Osteoblast (primary cell): ENCODE data around the gene KRT14. TPM values are rescaled to one million over a fixed set of nuclear protein-coding genes. Genes with fewer than 3 reads are reported as not detected.
"Not testable (repeated sequence)": the region's sequence is repeated elsewhere in the genome, so short reads cannot be mapped to it uniquely, and the experiment has no call there.

Experiments used
- DNase-seq: peaks from one replicate; pipeline ENCODE4 v3.0.0; 2011; ENCODE audit warnings: low spot score, mixed read lengths; ENCODE audit not compliant: insufficient read length; ENCODE audit errors: missing footprints
- H2AFZ ChIP-seq: 2 replicates; pipeline ENCODE4 v1.6.0; 2011; ENCODE audit warnings: mild to moderate bottlenecking, low read length
- H3K27ac ChIP-seq: 2 replicates; pipeline ENCODE4 v1.5.1; 2011; ENCODE audit warnings: mild to moderate bottlenecking, low read depth, low read length, moderate library complexity
- H3K27me3 ChIP-seq: 2 replicates; pipeline ENCODE4 v1.6.0; 2012; ENCODE audit warnings: mild to moderate bottlenecking, control low read depth, inconsistent platforms, low read length, moderate library complexity; ENCODE audit not compliant: insufficient read depth
- H3K36me3 ChIP-seq: 2 replicates; pipeline ENCODE4 v1.5.1; 2011; ENCODE audit warnings: mild to moderate bottlenecking, low read length, control low read depth, moderate library complexity; ENCODE audit not compliant: insufficient read depth
- H3K4me1 ChIP-seq: 2 replicates; pipeline ENCODE4 v1.5.1; 2011; ENCODE audit warnings: mild to moderate bottlenecking, low read length, control low read depth, moderate library complexity; ENCODE audit not compliant: insufficient read depth
- H3K4me2 ChIP-seq: 2 replicates; pipeline ENCODE4 v1.6.0; 2011; ENCODE audit warnings: mild to moderate bottlenecking, low read length; ENCODE audit not compliant: insufficient read depth
- H3K4me3 ChIP-seq: fragments of 200-600 bp; sonication (generic); 3 replicates; pipeline ENCODE4 v1.5.1; 2012; ENCODE audit warnings: mild to moderate bottlenecking, low read length, inconsistent platforms; ENCODE audit not compliant: insufficient read depth
- H3K79me2 ChIP-seq: 2 replicates; pipeline ENCODE4 v1.6.0; 2012; ENCODE audit warnings: mild to moderate bottlenecking, low read length, control low read depth, inconsistent platforms; ENCODE audit not compliant: insufficient read depth
- H3K9me3 ChIP-seq: 2 replicates; pipeline ENCODE4 v1.5.1; 2011; ENCODE audit warnings: low read depth, low read length, control low read depth
- H4K20me1 ChIP-seq: 2 replicates; pipeline ENCODE4 v1.6.0; 2012; ENCODE audit warnings: mild to moderate bottlenecking, low read length, control low read depth; ENCODE audit not compliant: insufficient read depth
- total RNA-seq: library from RNA; depleted of rRNA; stranded (reverse); fragments of >200 nt; gene quantifications from 2 replicates; pipeline ENCODE4 v1.2.3, GENCODE V29; 2012
- TF ChIP-seq, protein P1 (sequence below): IDR thresholded peaks from 2 replicates; pipeline ENCODE4 v1.5.1; 2011; ENCODE audit warnings: mild to moderate bottlenecking, low read depth, low read length, moderate library complexity; ENCODE audit errors: extremely low read depth

Gene KRT14
- total RNA-seq, 1 donor: 12.3 TPM

DNA sequence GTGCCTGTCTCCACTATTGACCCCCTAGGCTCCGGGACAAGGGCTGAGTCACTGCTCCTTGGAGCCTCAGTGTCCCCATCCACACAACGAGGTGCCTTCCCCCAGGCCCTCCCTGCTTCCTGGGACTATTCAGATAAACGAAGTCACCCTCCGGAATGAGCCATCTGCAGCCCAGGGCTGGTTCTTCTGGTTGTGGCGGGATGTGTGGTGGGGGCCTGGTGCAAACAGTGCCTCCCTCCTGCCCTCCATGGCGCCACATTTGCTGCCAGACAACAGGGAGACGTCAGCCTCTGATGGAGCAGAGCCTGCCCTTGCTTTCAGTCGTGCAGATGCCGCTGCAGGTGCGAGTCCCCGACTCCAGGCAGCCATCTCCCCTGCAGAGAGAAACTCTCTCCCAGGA, 31.0 kb upstream of the KRT14 start:
- Histone ChIP-seq H3K4me2 (no peak overlapping the region), H2AFZ (no peak overlapping the region), H3K27ac (no peak overlapping the region), H3K79me2 (no peaks in the 10 kb centered on the region), H3K9me3 (no peaks in the 10 kb centered on the region), H3K27me3 (no peaks in the 10 kb centered on the region), H3K4me3 (no peak overlapping the region), H3K36me3 (no peaks in the 10 kb centered on the region), H3K4me1 (peaks cover 10% of the 10 kb centered on the region), H4K20me1 (no peaks in the 10 kb centered on the region)
- TF ChIP-seq, protein P1, sequence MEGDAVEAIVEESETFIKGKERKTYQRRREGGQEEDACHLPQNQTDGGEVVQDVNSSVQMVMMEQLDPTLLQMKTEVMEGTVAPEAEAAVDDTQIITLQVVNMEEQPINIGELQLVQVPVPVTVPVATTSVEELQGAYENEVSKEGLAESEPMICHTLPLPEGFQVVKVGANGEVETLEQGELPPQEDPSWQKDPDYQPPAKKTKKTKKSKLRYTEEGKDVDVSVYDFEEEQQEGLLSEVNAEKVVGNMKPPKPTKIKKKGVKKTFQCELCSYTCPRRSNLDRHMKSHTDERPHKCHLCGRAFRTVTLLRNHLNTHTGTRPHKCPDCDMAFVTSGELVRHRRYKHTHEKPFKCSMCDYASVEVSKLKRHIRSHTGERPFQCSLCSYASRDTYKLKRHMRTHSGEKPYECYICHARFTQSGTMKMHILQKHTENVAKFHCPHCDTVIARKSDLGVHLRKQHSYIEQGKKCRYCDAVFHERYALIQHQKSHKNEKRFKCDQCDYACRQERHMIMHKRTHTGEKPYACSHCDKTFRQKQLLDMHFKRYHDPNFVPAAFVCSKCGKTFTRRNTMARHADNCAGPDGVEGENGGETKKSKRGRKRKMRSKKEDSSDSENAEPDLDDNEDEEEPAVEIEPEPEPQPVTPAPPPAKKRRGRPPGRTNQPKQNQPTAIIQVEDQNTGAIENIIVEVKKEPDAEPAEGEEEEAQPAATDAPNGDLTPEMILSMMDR: no peak
- DNase-seq: no peak

DNA sequence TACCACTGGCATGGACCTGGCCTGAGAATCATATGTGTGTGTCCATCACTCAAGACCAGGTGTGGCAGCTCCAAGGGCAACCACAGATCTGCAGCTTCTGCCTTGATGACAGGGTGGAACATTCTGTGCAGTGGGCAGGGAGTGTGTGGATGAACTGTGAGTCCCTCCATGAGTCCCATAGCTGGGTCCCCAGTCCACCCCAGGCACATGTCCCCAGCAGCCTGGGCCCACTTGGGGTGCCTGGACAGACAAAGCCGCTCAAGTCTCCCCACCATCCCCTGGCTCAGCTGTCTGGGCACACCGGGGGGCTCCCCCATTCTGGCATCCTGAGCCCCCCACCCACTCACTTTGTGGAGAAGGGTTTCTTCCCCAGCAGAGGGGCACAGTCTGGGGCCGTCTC, 30.4 kb upstream of the KRT14 start:
- TF ChIP-seq, protein P1: no peak
- Histone ChIP-seq H3K79me2 (no peaks in the 10 kb centered on the region), H3K36me3 (no peaks in the 10 kb centered on the region), H3K4me2 (no peak overlapping the region), H2AFZ (no peak overlapping the region), H4K20me1 (no peaks in the 10 kb centered on the region), H3K4me1 (peaks cover 14% of the 10 kb centered on the region), H3K4me3 (no peak overlapping the region), H3K27ac (no peak overlapping the region), H3K9me3 (no peaks in the 10 kb centered on the region), H3K27me3 (no peaks in the 10 kb centered on the region)
- DNase-seq: no peak

DNA sequence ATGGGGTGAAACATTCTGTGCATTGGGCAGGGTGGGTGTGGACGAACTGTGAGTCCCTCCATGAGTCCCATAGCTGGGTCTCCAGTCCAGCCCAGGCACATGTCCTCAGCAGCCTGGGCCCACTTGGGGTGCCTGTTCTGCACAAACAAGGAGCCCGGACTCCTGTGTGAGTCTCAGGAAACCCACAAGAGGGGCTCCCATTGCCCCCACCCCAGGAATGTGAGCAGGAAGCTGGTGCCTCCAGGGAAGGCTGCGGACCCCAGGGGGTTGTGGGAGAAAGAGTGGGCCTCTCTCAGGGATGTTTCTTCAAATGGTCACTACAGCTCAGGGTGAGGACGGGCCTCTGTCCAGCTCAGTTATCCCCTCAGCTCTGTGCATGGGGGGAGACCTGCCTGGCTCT, 29.8 kb upstream of the KRT14 start:
- not testable (repeated sequence) for H3K9me3 ChIP-seq, H2AFZ ChIP-seq, DNase-seq, H3K4me3 ChIP-seq, H3K4me2 ChIP-seq, H3K79me2 ChIP-seq, H3K36me3 ChIP-seq, H3K27me3 ChIP-seq, H3K27ac ChIP-seq, H4K20me1 ChIP-seq
- H3K4me1 ChIP-seq: peaks cover 14% of the 10 kb centered on the region

DNA sequence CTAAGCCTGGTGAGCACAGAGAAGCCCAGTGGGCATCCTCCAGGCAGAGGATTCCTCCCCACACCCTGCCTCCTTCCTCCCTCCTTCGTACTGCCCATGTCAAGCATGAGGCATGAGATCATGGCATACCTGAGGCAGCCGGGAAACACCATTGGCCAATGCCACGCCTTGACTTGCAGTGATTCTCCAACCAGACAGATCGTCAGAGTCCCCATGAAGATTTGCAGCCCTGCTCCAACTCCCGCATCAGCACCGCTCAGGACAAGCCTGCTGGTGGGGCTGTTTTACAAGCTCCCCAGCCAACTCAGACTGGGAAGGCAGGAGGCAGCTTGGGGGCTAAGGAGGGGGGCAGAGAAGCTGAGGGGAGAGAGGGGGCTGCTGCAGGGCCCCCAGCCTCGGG, 28.8 kb upstream of the KRT14 start:
- Histone ChIP-seq H4K20me1 (no peaks in the 10 kb centered on the region), H2AFZ (no peak overlapping the region), H3K9me3 (no peaks in the 10 kb centered on the region), H3K36me3 (no peaks in the 10 kb centered on the region), H3K4me2 (no peak overlapping the region), H3K4me3 (no peak overlapping the region), H3K27me3 (peaks cover 6% of the 10 kb centered on the region), H3K79me2 (no peaks in the 10 kb centered on the region), H3K27ac (no peak overlapping the region), H3K4me1 (peaks cover 8% of the 10 kb centered on the region)
- no peak for DNase-seq
- TF ChIP-seq, protein P1: no peak

DNA sequence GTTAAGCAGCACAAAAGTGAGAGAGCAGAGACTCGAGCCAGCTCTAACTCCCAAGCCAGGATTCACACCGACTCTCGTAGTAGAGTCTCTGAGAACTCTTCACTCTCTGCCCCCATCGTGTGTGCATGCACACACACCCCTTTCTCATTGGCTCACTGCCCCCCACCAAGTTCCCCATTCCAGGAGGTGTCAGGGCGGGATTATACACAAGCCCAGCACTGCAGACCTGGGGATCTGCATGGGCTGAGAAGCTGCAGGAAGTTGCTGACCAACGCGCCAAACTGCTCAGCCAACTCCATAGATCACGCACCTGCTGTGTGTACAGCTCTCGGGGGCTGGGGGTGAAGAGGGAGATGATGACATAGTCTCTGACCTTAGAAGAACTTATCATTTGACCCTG, 28.1 kb upstream of the KRT14 start:
- not testable (repeated sequence) for H3K4me1 ChIP-seq, H3K27ac ChIP-seq, H3K79me2 ChIP-seq, H3K36me3 ChIP-seq, H4K20me1 ChIP-seq, H3K9me3 ChIP-seq, DNase-seq, H3K27me3 ChIP-seq, H3K4me2 ChIP-seq, H3K4me3 ChIP-seq, H2AFZ ChIP-seq
